Measurements from ENCODE around the gene KIF16B. TPM values are rescaled to one million over a fixed set of nuclear protein-coding genes. Genes with fewer than 3 reads are reported as not detected.

KIF16B gene
- total RNA-seq, 3 donors from 2014 or later = 23.8 to 47.9 (median 36.9) TPM

DNA sequence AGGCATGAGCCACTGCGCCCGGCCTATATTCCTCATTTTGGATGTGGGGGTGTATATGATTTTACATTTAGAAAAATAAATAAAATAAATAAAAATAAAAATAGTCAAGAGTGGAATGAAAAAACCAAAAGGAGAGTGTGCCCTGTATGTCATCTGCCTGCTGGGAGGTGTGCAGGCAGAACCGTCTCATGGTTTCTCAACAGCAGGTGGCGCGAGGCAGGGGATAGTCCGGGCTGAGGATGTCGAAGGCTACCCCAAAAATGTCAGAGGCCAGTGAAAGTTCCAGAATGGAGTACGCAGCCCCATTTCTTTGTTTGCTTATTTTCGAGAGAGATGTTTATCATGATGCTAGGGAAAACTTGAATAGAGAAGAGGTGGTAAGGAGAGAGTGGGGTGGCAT, 16.4 kb upstream of the KIF16B start:
- Histone ChIP-seq H3K4me1 (no peaks in the 10 kb centered on the region), H3K27ac (no peak overlapping the region), H3K4me3 (no peak overlapping the region), H3K27me3 (no peaks in the 10 kb centered on the region), H3K36me3 (no peaks in the 10 kb centered on the region), H3K9me3 (no peaks in the 10 kb centered on the region)
- TF ChIP-seq POLR2AphosphoS5 (IDR thresholded peaks at IDR 0.05) (no peak), POLR2A (IDR thresholded peaks at IDR 0.05) (no peak)
- TF ChIP-seq, protein P1, sequence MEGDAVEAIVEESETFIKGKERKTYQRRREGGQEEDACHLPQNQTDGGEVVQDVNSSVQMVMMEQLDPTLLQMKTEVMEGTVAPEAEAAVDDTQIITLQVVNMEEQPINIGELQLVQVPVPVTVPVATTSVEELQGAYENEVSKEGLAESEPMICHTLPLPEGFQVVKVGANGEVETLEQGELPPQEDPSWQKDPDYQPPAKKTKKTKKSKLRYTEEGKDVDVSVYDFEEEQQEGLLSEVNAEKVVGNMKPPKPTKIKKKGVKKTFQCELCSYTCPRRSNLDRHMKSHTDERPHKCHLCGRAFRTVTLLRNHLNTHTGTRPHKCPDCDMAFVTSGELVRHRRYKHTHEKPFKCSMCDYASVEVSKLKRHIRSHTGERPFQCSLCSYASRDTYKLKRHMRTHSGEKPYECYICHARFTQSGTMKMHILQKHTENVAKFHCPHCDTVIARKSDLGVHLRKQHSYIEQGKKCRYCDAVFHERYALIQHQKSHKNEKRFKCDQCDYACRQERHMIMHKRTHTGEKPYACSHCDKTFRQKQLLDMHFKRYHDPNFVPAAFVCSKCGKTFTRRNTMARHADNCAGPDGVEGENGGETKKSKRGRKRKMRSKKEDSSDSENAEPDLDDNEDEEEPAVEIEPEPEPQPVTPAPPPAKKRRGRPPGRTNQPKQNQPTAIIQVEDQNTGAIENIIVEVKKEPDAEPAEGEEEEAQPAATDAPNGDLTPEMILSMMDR (IDR thresholded peaks at IDR 0.05) = no peak
- intact Hi-C loops (cut with DNase I; ENCODE audit: low total_unique reads) = no loop called here
- DNase-seq (ENCODE audit: low spot score in 2 of 2) = no peak

DNA sequence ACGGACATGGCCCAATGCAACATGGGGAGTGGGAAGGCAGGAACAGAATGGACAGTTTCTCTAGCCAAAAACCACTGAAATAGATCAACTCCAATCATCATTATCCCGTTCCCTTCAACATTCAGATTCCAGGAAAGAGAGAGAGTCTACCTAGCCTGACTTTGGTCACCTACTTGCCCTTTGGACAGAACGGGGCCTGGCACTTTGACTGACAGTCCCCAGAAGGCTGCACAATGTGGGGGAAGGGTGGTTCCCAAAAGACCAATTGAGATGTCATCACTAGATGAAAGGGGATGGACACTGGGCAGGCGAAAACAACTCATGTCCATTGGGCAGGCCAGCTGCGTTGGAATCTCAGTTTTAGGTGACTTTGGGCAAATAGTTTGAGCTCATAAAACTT, 15.0 kb upstream of the KIF16B start:
- intact Hi-C loops (cut with DNase I; ENCODE audit: low total_unique reads) = no loop called here
- Histone ChIP-seq H3K4me1 (no peaks in the 10 kb centered on the region), H3K4me3 (no peak overlapping the region), H3K27ac (no peak overlapping the region), H3K36me3 (no peaks in the 10 kb centered on the region), H3K27me3 (no peaks in the 10 kb centered on the region), H3K9me3 (no peaks in the 10 kb centered on the region)
- TF ChIP-seq, protein P1 (IDR thresholded peaks at IDR 0.05) = no peak
- no peak for TF ChIP-seq POLR2A (IDR thresholded peaks at IDR 0.05)
- TF ChIP-seq POLR2AphosphoS5 (IDR thresholded peaks at IDR 0.05) = no peak
- no peak for DNase-seq (ENCODE audit: low spot score in 2 of 2)

DNA sequence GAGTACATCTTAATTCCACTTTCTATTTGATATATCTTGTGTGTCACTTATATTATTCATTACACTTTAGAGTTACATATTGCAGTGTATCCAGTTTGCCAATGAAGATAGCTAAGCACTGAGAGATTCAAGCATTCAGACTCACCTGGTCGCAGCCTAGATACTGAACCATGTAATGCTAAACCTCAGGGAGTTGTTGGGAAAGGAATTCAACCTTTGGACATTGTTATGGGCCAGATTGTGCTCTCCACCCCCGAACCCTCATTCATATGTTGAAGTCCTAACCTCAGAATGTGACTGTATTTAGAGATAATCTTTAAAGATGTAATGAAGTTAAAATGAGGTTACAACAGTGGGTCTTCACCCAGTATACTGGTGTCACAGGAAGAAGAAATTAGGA, 13.8 kb upstream of the KIF16B start:
- DNase-seq (ENCODE audit: low spot score in 2 of 2) = no peak
- TF ChIP-seq, protein P1 (IDR thresholded peaks at IDR 0.05) = no peak
- TF ChIP-seq POLR2A (IDR thresholded peaks at IDR 0.05) = no peak
- no peak for TF ChIP-seq POLR2AphosphoS5 (IDR thresholded peaks at IDR 0.05)
- Histone ChIP-seq H3K36me3 (no peaks in the 10 kb centered on the region), H3K4me3 (no peak overlapping the region), H3K4me1 (no peaks in the 10 kb centered on the region), H3K9me3 (no peaks in the 10 kb centered on the region), H3K27me3 (no peaks in the 10 kb centered on the region), H3K27ac (no peak overlapping the region)
- intact Hi-C loops (cut with DNase I; ENCODE audit: low total_unique reads) = no loop called here

GRCh38 chr20:16583474-16583873, 10.2 kb upstream of the KIF16B start:
- Histone ChIP-seq H3K27me3 (no peaks in the 10 kb centered on the region), H3K27ac (no peak overlapping the region), H3K4me3 (no peak overlapping the region), H3K4me1 (peaks cover 0 to 8% of the 10 kb centered on the region in 2 donors), H3K36me3 (no peaks in the 10 kb centered on the region), H3K9me3 (no peaks in the 10 kb centered on the region)
- intact Hi-C loops (cut with DNase I; ENCODE audit: low total_unique reads) = no loop called here
- no peak for DNase-seq (ENCODE audit: low spot score in 2 of 2)
- TF ChIP-seq, protein P1 (IDR thresholded peaks at IDR 0.05) = no peak
- TF ChIP-seq POLR2A (IDR thresholded peaks at IDR 0.05) = no peak
- TF ChIP-seq POLR2AphosphoS5 (IDR thresholded peaks at IDR 0.05) = no peak

- intact Hi-C loops (cut with DNase I; ENCODE audit: low total_unique reads) = no loop called here
Measured at GRCh38 chr20:16581241-16581640, 8.0 kb upstream of the KIF16B start.

More at GRCh38 chr20:16581241-16581640, 8.0 kb upstream of the KIF16B start:
- TF ChIP-seq POLR2A (IDR thresholded peaks at IDR 0.05) (no peak), POLR2AphosphoS5 (IDR thresholded peaks at IDR 0.05) (no peak)
- TF ChIP-seq, protein P1 (IDR thresholded peaks at IDR 0.05) = no peak
- H3K36me3 ChIP-seq = no peaks in the 10 kb centered on the region
- no peaks in the 10 kb centered on the region for H3K27me3 ChIP-seq
- H3K4me1 ChIP-seq = peaks cover 0 to 8% of the 10 kb centered on the region in 2 donors
- no peak overlapping the region for H3K4me3 ChIP-seq
- H3K9me3 ChIP-seq = no peaks in the 10 kb centered on the region
- DNase-seq (ENCODE audit: low spot score in 2 of 2) = no peak
- H3K27ac ChIP-seq = no peak overlapping the region

Data from breast epithelium (tissue), 4 donors.